Suprapubic skin (tissue), 4 donors: ENCODE measurements around the gene CHID1. TPM values are rescaled to one million over a fixed set of nuclear protein-coding genes. Genes with fewer than 3 reads are reported as not detected.

Experiments
- DNase-seq, 2 donors: peaks; one replicate each; pipeline ENCODE4 v3.0.0-alpha.2; 2019; ENCODE audit warnings: low spot score in 2 of 2
- H3K27ac ChIP-seq: fragments of 200-600 bp; sonication (generic); one replicate; pipeline ENCODE4 v1.5.1; 2019
- H3K27me3 ChIP-seq: fragments of 200-600 bp; sonication (generic); one replicate; pipeline ENCODE4 v1.5.1; 2019
- H3K36me3 ChIP-seq: fragments of 200-600 bp; sonication (generic); one replicate; pipeline ENCODE4 v1.5.1; 2019
- H3K4me1 ChIP-seq: fragments of 200-600 bp; sonication (generic); one replicate; pipeline ENCODE4 v1.5.1; 2019
- H3K4me3 ChIP-seq: fragments of 200-600 bp; sonication (generic); one replicate; pipeline ENCODE4 v1.5.1; 2019; ENCODE audit warnings: mild to moderate bottlenecking
- H3K9me3 ChIP-seq: fragments of 200-600 bp; sonication (generic); one replicate; pipeline ENCODE4 v1.5.1; 2019
- CTCF ChIP-seq, 2 donors: fragments of 200-600 bp in 1 of 2; fragments of 450-650 bp in 1 of 2; sonication (generic) in 1 of 2; IDR thresholded peaks; one replicate each; pipeline ENCODE4 v1.5.1; 2016 to 2019; ENCODE audit warnings: antibody characterized with exemption in 2 of 2, mild to moderate bottlenecking in 1 of 2, moderate library complexity in 1 of 2
- EP300 ChIP-seq: sonication (generic); formaldehyde crosslinking; IDR thresholded peaks from one replicate; pipeline ENCODE4 v1.6.1; 2017; ENCODE audit warnings: antibody characterized with exemption
- POLR2A ChIP-seq, 2 donors: fragments of 450-650 bp; IDR thresholded peaks; one replicate each; pipeline ENCODE4 v1.6.1; 2017; ENCODE audit warnings: antibody characterized with exemption in 2 of 2, mild to moderate bottlenecking in 2 of 2, moderate library complexity in 2 of 2
- POLR2AphosphoS5 ChIP-seq, 3 donors: sonication (generic); formaldehyde crosslinking; IDR thresholded peaks; one replicate each; pipeline ENCODE4 v1.6.1; 2017; ENCODE audit warnings: antibody characterized with exemption in 3 of 3
- WGBS: methylation state at CpG from one replicate; pipeline ENCODE4 v1.1.5; 2018; 5-methylcytosine and 5-hydroxymethylcytosine counted together
- total RNA-seq, 4 donors: library from RNA; depleted of rRNA; stranded (reverse); fragments of >200 nt; gene quantifications; one replicate each; pipeline ENCODE4 v1.1.0, GENCODE V29; 2016

CHID1 gene
- total RNA-seq, 4 donors from 2014 or later, result 46.5 to 111 (median 66.2) TPM

GRCh38 chr11:838441-839279 lies 72.0 kb downstream of the CHID1 start:
- whole genome bisulfite sequencing, result 34% methylated on average over 11 of the region's 17 CpGs
- H3K4me1 ChIP-seq, result peaks cover 61% of the 10 kb centered on the region
- H3K9me3 ChIP-seq, result no peaks in the 10 kb centered on the region
- no peak for DNase-seq
- peaks cover 44% of the 10 kb centered on the region for H3K36me3 ChIP-seq
- TF ChIP-seq POLR2AphosphoS5 (IDR thresholded peaks at IDR 0.05) (no peak), CTCF (IDR thresholded peaks at IDR 0.05) (peak in 1 of 2 donors; percentile 14), EP300 (no peak)
- no peak overlapping the region for H3K27ac ChIP-seq
- no peak overlapping the region for H3K4me3 ChIP-seq
- no peaks in the 10 kb centered on the region for H3K27me3 ChIP-seq

GRCh38 chr11:837990-838307 lies 72.7 kb downstream of the CHID1 start:
- H3K36me3 ChIP-seq, result peaks cover 44% of the 10 kb centered on the region
- H3K4me3 ChIP-seq, result no peak overlapping the region
- DNase-seq, result no peak
- peaks cover 61% of the 10 kb centered on the region for H3K4me1 ChIP-seq
- no peaks in the 10 kb centered on the region for H3K9me3 ChIP-seq
- TF ChIP-seq POLR2AphosphoS5 (IDR thresholded peaks at IDR 0.05) (no peak), EP300 (no peak), CTCF (IDR thresholded peaks at IDR 0.05) (no peak), POLR2A (IDR thresholded peaks at IDR 0.05) (no peak)
- WGBS, result no CpG with 5 or more reads among the region's 8 CpGs
- no peak overlapping the region for H3K27ac ChIP-seq
- no peaks in the 10 kb centered on the region for H3K27me3 ChIP-seq

GRCh38 chr11:837189-837989 lies 73.2 kb downstream of the CHID1 start:
- Histone ChIP-seq H3K9me3 (no peaks in the 10 kb centered on the region), H3K27ac (no peak overlapping the region), H3K36me3 (peaks cover 44% of the 10 kb centered on the region), H3K27me3 (no peaks in the 10 kb centered on the region), H3K4me3 (no peak overlapping the region), H3K4me1 (peaks cover 63% of the 10 kb centered on the region)
- TF ChIP-seq EP300, result no peak
- TF ChIP-seq POLR2AphosphoS5 (IDR thresholded peaks at IDR 0.05), result no peak
- TF ChIP-seq CTCF (IDR thresholded peaks at IDR 0.05), result no peak
- no peak for TF ChIP-seq POLR2A (IDR thresholded peaks at IDR 0.05)
- WGBS, result 85% methylated on average over 10 of the region's 22 CpGs
- no peak for DNase-seq

- DNase-seq, result no peak
These were observed 73.9 kb downstream of the CHID1 start for GRCh38 chr11:836700-837099.

More at GRCh38 chr11:836700-837099, 73.9 kb downstream of the CHID1 start:
- Histone ChIP-seq H3K27me3 (no peaks in the 10 kb centered on the region), H3K4me1 (peaks cover 68% of the 10 kb centered on the region), H3K4me3 (no peak overlapping the region), H3K27ac (no peak overlapping the region), H3K36me3 (peaks cover 44% of the 10 kb centered on the region), H3K9me3 (no peaks in the 10 kb centered on the region)
- no peak for TF ChIP-seq POLR2A (IDR thresholded peaks at IDR 0.05)
- TF ChIP-seq POLR2AphosphoS5 (IDR thresholded peaks at IDR 0.05), result no peak
- TF ChIP-seq CTCF (IDR thresholded peaks at IDR 0.05), result no peak
- TF ChIP-seq EP300, result no peak
- WGBS, result 91% methylated on average over 8 of the region's 9 CpGs
